Measurements from ENCODE around the gene SLC46A2. TPM values are rescaled to one million over a fixed set of nuclear protein-coding genes. Genes with fewer than 3 reads are reported as not detected.

SLC46A2 gene
- total RNA-seq, 4 donors from 2014 or later: not detected

DNA sequence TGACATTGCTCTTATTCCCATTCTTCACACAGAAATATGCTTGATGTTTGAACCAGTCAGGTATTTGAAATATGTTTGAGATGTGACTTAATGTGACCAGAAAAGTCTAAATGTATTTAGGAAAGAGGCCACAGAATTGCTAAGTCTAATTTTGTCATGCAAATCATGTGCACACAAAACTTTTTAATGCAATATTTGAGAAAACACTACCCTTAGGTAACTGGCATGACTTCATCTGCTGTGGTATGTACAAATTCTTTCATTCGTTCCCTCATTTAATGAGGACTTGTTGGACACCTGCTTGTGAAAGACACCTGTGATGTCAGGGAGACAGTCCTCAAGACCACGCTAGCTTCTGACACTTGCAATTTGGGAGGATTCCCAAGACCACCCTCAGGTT lies 21.1 kb upstream of the SLC46A2 start:
- DNase-seq: no peak
- Histone ChIP-seq H3K27ac (no peak overlapping the region), H3K4me1 (peaks cover 0 to 3% (median 0%) of the 10 kb centered on the region in 4 donors), H3K27me3 (no peaks in the 10 kb centered on the region), H3K4me3 (no peak overlapping the region), H3K9me3 (no peaks in the 10 kb centered on the region), H3K36me3 (no peaks in the 10 kb centered on the region)
- no peak for TF ChIP-seq POLR2A (IDR thresholded peaks at IDR 0.05)
- TF ChIP-seq, protein P1, sequence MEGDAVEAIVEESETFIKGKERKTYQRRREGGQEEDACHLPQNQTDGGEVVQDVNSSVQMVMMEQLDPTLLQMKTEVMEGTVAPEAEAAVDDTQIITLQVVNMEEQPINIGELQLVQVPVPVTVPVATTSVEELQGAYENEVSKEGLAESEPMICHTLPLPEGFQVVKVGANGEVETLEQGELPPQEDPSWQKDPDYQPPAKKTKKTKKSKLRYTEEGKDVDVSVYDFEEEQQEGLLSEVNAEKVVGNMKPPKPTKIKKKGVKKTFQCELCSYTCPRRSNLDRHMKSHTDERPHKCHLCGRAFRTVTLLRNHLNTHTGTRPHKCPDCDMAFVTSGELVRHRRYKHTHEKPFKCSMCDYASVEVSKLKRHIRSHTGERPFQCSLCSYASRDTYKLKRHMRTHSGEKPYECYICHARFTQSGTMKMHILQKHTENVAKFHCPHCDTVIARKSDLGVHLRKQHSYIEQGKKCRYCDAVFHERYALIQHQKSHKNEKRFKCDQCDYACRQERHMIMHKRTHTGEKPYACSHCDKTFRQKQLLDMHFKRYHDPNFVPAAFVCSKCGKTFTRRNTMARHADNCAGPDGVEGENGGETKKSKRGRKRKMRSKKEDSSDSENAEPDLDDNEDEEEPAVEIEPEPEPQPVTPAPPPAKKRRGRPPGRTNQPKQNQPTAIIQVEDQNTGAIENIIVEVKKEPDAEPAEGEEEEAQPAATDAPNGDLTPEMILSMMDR (IDR thresholded peaks at IDR 0.05): no peak

DNA sequence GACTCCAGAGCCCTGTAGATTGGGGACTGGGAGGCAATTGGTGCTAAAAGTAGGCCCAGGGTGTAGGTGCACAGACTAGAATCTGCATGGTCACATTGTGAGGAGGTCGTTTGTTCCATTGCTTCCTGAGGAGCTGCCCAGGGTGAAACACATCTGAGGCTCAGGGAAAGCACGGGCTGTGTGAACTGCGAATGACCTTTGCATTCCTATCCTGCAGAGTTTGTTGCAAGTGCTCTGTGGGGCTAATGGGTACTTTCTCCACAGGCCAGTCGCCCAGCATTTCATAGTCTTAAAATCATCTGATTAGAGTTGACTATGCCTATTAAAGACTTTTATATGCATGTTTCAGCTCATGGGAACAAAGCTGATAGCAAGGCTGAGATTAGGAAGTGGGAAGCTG lies 14.4 kb upstream of the SLC46A2 start:
- Histone ChIP-seq H3K4me1 (no peaks in the 10 kb centered on the region), H3K27ac (no peak overlapping the region), H3K4me3 (no peak overlapping the region), H3K27me3 (no peaks in the 10 kb centered on the region), H3K9me3 (no peaks in the 10 kb centered on the region), H3K36me3 (no peaks in the 10 kb centered on the region)
- no peak for TF ChIP-seq POLR2A (IDR thresholded peaks at IDR 0.05)
- TF ChIP-seq, protein P1 (IDR thresholded peaks at IDR 0.05): no peak
- DNase-seq: no peak

DNA sequence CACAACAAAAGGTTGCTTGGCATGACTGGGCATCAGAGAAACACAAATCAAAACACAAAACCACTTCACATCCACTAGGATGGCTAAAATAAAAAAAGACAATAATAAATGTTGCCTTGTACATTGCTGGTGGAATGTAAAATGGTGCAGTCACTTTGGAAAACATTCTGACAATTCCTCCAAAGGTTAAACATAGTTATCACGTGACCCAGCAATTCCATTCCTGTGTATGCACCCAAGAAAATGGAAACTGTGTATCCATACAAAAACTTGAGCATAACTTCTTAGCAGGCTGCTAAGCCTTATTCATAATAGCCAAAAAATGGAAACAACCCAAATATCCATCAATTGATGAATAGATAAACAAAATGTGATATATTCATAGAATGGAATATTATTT lies 10.2 kb upstream of the SLC46A2 start:
- no peak for DNase-seq
- Histone ChIP-seq H3K27me3 (no peaks in the 10 kb centered on the region), H3K4me3 (no peak overlapping the region), H3K9me3 (no peaks in the 10 kb centered on the region), H3K36me3 (no peaks in the 10 kb centered on the region), H3K27ac (no peak overlapping the region), H3K4me1 (no peaks in the 10 kb centered on the region)
- TF ChIP-seq, protein P1 (IDR thresholded peaks at IDR 0.05): no peak
- no peak for TF ChIP-seq POLR2A (IDR thresholded peaks at IDR 0.05)

DNA sequence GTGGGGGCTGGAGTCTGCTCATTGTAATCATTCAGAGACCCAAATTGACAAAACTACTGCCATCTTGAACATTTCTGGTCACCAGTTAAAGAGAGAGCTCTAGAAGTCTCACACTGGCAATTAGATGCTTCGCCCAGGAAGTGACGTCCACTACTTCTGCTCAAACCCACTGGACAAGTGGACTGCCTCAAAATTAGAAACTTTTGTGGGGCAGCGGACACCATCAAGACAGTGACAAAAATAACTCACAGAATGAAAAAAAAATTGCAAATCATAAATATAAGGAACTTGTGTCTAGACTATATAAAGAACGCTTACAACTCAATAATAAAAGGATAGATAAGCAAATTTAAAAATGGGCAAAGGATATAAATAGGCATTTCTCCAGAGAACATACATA lies 9.8 kb upstream of the SLC46A2 start:
- Histone ChIP-seq H3K36me3 (no peaks in the 10 kb centered on the region), H3K27ac (no peak overlapping the region), H3K4me1 (no peaks in the 10 kb centered on the region), H3K27me3 (no peaks in the 10 kb centered on the region), H3K4me3 (no peak overlapping the region), H3K9me3 (no peaks in the 10 kb centered on the region)
- TF ChIP-seq POLR2A (IDR thresholded peaks at IDR 0.05): no peak
- TF ChIP-seq, protein P1 (IDR thresholded peaks at IDR 0.05): no peak
- no peak for DNase-seq

DNA sequence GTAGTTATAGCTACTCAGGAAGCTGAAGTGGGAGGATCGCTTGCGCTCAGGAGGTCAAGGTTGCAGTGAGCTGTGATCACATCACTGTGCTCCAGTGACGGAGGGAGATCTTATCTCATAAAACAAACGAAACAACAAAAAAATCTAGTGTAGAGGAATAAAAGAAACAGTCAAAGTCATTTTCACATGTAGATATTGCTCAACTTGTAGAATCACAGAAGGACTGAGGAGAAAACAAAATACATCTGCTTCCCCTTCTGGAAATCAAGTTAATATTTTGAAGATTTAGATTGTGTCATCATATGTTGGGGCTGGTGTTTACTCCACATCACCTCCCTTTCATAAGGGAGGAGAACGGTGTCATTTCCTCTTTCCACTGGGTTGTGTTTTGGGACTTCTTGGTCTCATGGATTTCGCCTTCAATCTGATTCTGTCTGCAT lies 8.2 kb upstream of the SLC46A2 start:
- Histone ChIP-seq H3K36me3 (no peaks in the 10 kb centered on the region), H3K27ac (no peak overlapping the region), H3K27me3 (no peaks in the 10 kb centered on the region), H3K4me1 (no peaks in the 10 kb centered on the region), H3K9me3 (no peaks in the 10 kb centered on the region), H3K4me3 (no peak overlapping the region)
- TF ChIP-seq POLR2A (IDR thresholded peaks at IDR 0.05): no peak
- TF ChIP-seq, protein P1 (IDR thresholded peaks at IDR 0.05): no peak
- no peak for DNase-seq

DNA sequence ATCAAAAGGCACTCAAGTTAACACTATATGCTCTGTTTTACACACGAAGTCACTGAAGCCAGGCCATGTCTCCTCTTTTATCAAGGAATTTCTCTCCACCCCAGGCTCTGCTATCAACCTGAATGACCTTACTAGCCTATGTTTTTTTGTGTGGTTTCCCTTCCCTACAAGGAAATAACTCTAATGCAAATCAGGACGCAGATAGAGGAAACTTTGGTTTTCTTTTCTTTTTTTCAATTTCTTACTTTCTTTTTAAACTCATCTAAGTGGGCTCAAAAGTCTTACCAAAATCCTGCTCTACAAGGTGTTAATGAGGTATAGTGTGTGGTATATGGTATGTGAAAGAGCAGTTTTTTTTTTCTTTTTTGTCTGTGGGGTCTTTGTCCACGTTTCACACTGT lies 5.5 kb upstream of the SLC46A2 start:
- no peaks in the 10 kb centered on the region for H3K27me3 ChIP-seq
- TF ChIP-seq, protein P1 (IDR thresholded peaks at IDR 0.05): no peak
- no peak for TF ChIP-seq POLR2A (IDR thresholded peaks at IDR 0.05)
- H3K4me1 ChIP-seq: no peaks in the 10 kb centered on the region
- no peaks in the 10 kb centered on the region for H3K9me3 ChIP-seq
- no peak overlapping the region for H3K27ac ChIP-seq
- H3K36me3 ChIP-seq: no peaks in the 10 kb centered on the region
- DNase-seq: no peak
- H3K4me3 ChIP-seq: no peak overlapping the region

Measured in Peyer's patch (tissue), 4 donors.